ENCODE results near the gene ZNF747.

ZNF747 gene

DNA sequence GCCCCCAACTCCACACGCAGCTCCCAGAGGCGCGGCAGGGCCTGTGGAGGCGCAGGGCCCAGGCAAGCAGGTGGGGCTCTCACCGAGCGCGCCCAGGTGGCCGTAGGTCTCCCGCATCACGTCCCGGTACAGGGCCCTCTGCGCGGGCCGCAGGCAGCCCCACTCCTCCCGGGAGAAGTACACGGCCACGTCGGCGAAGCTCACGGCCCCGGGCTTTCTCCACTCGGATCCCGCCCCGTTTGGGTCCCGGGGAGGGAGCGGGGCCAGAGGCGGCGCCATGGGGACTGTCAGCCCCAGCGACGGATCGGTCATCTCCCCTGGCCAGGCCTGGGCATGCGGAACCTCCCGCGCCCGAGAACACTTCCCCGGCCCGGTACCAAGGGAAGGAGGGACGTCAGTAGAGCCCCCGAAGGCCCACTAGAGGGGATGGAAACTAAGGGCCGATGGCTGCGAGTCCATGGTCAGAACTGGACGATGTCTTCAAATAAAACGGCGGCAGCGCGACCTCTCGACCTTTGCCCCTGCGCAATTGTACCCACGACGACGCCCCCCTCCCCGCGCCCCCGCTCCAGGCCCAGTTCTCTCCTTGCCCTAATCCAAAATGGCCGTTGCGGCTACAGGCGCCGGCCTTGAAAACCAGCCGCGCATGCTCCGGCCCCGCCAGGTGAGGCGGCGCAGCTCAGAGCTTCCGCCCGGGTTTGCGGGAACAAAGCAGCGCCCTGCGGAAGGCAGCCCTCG is at the start of gene ZNF747:
TSS of gene ZNF747 (minus strand) at position 491 of the 738 bp plus-strand sequence. CDS start at position 312, 179 bp downstream.
- peak; percentile 95 for DNase-seq

DNA sequence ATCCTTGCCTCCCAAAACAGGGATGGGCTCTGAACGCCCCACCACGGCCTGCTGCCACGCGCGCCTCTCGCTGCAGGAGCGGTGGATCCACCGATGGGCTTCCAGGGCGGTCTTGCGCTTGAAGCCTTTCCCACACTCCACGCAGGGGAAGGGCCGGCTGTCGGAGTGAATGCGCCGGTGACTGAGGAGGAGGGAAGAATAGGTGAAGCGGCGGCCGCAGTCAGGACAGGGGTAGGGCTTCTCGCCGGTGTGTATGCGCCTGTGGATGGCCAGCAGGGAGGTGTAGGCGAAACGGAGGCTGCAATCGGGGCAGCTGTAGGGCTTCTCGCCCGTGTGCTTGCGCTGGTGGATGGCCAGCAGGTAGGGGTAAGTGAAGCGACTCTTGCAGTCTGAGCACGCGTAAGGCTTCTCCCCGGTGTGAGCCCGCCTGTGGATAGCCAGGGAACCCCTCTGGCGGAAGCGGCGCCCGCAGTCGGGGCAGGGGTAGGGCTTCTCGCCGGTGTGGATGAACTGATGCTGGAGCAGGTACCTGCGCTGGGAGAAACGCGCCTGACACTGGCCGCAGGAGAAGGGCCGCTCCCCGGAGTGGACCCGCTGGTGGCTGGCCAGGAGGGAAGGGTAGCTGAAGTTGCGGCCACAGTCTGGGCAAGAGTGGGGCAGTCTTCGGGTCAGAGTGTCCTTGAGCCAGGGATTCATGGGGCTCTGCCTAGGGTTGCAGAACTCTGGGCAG is 48.1 kb upstream of the ZNF747 start:
- no peak for DNase-seq

DNA sequence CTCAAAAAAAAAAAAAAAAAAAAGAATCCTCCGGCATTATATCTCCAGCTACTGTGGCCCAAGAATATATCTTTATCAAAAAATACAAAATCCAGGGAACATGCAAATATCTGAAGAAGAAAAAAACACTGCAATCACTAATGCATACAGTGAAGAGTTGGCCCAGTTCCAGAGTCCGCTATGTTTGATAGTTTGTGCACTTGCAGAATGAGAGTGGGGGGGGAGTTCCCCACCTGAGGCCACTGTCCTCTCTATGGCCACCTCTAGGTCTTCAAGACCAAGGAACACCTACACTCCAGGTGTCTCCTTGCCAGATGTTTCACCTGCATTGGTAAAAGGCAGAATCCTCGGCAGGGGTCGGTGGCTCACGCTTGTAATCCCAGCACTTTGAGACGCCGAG is 46.8 kb upstream of the ZNF747 start:
- no peak for DNase-seq

DNA sequence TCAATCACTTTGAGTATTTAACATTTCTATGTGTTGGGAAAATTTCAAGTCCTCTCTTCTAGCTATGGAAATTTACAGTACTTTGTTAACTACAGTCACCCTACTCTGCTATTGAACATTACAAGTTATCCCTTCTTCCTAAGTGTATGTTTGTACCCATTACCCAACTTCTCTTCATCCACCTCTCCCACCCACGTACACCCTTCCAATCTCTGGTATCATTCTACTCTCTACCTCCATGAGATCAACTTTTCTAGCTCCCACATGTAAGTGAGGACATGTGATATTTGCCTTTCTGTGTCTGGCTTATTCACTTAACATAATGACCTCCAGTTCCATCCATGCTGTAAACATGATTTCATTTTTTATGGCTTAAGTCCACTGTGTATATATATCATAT is 40.0 kb upstream of the ZNF747 start:
- peak; percentile 11 for DNase-seq

DNA sequence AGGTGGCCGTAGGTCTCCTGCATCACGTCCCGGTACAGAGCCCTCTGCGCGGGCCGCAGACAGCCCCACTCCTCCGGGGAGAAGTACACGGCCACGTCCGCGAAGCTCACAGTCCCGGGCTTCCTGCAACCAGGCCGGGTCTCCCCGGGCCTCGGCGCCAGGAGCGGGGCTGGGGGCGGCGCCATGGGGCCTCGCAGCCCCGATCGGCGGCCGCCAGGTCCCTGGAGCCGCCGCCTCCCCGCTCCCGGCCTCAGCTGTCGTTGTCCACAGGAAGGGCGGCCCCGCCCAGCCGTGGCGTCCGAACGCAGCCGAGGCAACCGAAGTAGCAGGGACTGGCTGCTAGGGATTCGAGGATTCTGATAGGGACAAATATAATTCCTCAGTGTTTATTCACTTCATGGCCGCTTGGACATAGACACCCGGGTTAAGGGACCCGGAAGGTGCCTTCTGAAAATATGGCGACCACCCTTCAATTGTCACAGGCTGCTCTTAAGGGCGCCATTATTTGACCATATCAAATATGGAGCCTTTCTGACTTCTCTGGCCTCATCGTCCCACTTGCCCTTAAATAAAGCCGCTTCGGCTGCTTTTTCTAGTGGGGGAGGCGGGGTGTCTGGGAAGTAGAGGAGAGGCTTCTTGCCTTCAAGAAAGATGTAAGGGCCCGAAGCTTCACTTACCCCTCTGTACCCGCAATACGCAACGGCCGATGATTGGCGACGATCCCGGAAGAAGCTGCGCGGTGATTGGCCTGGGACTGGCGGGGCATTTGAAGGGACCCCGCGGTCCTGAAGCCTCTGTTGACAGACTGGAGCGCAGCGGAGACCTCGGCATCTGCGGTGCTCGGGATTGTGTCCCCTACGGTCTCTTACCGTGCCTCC is 37.0 kb upstream of the ZNF747 start, which contains the start of gene ZNF688:
TSS of gene ZNF688 (minus strand) at position 270 of the 878 bp plus-strand sequence. CDS start at position 185, 85 bp downstream.
- peak; percentile 92 for DNase-seq

DNA sequence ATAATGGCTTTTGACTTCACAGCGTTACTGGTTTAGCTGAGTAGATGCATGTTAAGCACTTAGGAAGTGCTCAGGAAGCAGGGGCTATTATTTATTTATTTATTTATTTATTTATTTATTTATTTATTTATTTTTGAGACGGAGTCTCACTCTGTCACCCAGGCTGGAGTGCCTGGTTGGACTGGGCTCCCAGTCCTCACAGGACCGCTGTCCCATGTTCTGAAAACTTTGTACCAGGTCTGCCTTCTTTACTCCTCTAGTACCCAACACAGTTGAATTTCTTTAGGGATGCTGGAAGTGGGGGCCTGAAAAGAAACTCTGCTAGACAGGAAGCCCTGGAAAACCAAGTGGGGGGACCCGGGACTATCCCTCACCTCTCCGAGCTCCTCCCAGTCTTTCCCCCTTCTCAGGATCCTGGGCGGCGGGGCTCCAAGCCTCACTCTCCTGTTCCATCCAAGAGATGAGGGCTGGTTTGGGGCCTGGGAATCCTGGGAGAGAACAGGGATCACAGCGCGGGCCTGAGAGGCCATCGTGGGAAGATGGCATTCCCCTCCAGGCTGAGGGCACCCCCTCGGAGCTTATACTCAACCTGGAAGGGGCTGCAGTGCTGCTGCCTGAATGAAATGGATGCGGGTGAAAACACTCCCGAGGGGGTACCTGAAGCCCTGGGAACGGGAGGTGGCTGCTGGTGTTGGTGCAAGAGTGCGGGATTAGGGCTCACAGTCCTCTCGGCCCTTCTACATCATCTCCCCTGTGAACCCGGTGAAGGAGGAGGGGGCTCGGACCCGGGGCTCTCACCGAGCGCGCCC is 36.2 kb upstream of the ZNF747 start:
- peak; percentile 42 for DNase-seq

DNA sequence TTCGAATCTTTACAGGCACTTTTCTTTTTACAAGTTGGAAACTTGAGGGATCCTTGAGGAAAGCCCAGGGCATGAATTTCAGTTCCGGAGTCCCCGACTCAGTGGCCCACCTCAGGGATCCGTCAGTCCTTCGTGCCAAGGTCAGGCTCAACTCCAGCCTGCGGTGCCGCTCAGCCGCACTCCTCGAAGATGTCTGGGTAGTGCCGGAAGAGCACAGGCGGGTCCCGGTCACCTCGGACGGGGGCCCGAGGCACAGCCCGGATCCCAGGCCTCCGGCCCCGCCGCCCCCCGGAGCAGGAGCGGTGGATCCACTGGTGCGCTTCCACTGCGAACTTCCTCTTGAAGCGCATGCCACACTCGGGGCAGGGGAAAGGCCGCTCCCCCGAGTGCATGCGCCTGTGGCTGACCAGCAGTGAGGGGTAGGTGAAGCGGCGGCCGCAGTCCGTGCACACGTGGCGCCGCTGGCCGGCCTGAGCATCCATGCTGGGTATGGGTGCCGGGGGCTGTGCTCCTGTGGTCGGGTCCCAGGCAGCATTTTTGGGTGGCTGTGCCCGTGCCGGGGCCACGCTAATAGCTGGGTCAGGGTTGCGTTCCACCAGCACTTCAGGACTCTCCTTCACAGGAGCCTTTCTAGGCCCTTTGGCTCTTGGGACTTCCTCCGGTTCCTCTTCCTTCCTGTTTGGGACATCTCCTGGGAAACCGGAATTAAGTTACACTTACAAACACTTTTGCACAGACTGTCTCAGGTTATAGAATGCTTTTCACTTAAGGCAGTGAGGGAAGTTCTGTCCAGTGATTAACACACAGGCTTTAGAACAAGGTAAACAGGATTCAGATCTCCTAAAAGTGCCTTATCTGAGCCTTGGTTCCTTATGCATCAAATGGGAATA is 35.3 kb upstream of the ZNF747 start:
- DNase-seq, result no peak

DNA sequence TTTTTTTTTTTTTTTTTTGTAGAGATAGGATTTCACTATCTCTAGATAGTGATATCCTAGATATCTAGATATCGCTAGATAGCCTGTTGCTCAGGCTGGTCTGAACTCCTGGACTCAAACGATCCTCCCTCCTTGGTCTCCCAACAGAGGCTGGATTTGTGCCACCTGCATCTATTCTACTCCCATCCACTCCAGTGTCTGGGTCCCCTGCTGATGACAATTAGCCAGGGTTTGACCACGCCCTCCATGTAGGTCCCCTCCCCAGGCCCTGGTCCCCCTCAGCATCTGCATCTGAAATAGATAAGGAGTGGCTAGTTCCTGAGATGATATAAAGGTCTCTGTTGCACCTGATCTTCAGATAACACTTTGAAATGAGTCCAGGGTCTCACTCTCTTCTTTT is 34.6 kb upstream of the ZNF747 start:
- DNase-seq, result no peak

DNA sequence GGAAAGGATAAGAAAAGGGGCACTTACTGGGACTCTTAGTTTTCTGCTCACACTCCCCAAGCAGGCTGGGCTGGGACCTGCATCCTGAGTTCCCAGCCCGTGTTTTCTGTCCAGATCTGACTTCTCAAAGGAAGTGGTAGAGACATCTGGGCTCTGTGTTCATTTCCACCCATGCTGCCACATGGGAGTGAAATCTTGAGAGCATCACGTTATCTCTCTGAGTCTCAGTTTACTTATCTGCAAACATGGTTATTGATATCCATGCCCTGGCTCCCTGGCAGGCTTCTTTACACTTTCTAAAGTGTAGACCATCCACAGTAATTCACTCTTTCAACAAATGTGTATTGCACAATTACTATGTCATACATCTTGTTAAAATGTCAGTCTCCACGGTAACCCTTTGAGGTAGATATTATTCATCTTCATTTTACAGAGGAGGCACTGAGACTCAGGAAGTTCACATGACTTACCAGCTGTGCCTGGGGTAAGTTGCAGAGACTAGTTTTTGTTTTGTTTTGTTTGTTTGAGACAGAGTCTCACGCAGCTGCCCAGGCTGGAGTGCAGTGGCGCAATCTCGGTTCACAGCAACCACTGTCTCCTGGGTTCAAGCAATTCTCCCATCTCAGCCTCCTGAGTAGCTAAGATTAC is 33.5 kb upstream of the ZNF747 start:
- peak; percentile 39 for DNase-seq

DNA sequence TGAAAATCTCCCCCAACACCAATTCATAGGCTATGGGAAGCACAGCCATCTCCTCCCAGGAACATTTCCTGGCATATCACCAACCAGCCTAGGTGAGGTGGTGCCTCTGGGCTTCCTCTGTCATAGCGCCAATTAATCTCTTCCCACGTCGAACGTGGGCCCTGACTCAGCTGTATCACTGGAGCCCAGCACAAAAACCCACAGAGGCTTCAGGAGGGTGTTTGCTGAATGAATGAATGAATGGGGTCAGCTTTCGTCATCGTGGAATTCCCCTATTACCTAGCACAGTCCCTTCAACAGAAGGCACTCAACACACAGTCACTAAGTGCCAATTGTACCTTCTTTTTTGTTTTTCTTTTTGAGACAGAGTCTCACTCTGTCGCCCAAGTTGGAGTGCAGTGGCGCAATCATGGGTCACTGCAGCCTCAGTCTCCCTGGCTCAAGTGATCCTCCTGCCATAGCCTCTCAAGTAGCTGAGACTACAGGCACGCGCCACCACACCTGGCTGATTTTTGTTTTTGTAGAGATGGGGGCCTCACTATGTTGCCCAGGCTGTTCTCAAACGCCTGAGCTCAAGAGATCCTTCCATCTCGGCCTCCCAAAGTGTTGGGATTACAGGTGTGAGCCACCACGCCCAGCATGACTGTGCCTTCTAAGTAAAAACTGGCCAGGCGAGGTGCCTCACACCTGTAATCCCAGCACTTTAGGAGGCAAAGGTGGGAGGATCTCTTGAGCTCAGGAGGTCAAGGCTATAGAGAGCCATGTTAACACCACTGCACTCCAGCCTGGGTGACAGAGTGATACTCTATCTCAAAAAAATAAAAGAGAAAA is 32.7 kb upstream of the ZNF747 start:
- DNase-seq, result peak; percentile 6

DNA sequence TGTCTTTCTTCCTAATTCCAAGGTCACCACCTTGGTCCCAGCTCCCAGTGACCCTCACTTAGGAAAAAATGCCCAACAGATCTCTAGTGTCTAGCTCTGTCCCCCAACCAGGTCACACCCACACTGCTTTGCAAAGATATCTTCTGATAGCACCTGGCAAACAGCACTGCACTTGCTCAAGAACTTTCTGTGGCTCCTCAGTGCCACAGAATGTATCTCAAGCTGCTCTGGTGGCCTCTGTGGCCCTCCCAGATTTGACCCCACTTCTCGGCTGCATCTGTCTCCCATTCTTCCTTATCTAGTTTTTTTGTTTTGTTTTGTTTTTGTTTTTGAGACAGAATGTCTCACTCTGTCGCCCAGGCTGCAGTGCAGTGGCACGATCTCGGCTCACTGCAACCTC is 31.9 kb upstream of the ZNF747 start:
- no peak for DNase-seq

DNA sequence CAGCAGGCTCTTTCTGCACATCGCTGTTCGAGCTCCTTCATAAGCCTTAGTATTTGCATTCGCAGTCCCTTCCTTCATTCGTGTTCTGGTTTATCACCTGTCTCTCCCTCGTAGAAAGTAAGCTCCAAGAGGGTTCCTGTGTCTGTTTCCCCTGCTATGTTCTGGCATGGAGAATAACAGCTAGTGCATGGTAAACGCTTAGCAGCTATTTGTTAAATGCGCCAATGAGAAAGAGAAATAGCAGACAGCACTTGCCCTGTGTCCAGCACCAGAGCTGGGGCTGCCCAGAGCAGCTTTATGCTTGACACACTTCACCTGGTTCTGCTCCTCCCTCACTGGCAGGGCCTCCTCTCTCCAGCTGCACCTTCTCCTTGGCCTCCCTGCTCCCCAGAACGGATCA is 31.3 kb upstream of the ZNF747 start:
- peak; percentile 9 for DNase-seq

DNA sequence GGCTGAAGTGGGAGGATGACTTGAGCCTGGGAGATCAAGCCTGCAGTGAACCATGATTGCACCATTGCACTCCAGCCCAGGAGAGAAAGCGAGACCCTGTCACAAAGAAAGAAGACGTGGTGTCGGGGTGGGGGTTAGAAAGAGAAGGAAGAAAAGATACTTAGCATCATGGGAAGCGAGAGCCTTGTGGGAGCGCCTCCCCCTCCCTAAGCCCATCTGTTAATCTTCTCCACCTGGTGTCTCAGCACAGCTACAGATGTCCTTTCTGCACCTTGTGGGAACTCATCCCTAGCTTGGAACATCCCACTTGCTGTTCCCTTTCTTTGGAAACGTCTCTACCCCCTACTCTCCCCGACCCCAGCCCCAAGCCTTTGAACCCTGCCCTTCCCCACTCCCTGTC is 30.9 kb upstream of the ZNF747 start:
- no peak for DNase-seq

DNA sequence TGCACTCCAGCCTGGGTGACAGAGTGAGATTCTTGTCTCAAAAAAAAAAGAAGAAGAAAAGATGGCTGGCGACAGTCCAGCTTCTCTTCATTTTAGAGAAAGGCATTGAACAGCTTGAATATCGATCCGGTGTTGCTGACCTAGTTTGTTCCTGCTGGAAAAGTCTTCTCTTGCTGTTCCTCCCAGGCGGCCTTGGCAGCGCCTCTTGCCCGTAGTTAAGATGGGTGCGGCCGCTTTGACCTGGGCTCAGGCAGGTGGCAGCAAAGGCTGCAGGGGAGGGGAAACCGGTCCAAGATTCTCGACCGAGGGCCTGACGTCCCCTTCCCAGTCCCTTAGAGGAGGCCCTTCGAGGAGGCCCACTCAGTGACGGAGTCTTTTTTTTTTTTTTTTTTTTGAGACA is 27.4 kb upstream of the ZNF747 start:
- peak; percentile 43 for DNase-seq

DNA sequence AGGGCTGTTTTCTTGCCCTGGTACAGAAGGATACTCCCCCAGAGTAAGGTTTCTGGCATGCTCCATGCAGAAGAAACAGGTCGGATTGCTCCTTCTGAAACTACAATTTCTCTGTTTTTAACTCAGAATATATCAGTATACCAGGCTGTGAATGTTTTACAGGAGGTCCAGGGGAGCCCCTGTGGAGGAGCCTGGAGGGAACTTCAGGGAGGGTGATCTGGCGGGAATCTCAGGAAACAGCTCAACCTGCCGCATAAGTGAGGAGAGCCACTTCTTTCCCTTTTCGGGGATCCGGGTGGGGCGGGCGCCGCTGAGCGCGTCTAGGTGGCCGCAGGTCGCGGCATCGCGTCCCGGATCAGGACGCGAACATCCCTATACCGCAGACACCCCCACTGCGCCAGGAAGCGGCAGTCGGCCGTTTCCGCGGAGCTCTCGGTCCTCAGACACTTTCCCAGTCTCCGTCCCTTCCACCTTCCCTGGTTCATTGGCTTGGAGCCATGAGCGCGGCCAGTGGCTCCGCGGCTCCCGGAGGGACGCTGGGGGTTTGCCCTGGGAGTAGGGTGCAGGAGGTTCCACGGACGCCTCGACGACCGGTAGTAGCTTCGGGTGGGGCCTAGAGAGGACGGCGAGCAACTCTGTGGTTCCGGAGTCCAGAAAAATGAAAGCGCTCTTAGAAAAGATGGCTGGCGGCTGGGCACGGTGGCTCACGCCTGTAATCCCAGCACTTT is 26.6 kb upstream of the ZNF747 start:
- peak; percentile 64 for DNase-seq

DNA sequence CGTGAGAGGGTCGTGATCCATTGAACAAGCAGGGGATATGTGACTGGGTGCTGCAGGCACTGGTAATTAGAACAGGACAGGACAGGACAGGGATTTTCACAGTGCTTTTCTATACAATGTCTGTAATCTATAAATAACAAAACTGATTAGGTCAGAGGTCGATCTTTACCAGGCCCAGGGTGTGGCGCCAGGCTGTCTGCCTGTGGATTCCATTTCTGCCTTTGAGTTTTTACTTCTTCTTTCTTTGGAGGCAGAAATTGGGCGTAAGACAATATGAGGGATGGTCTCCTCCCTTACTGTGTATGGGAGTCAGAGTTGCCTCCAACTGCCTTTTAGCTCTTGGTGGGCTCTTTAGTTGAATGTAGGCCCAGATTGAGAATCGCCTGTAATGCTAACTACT is 25.0 kb upstream of the ZNF747 start:
- DNase-seq, result no peak

DNA sequence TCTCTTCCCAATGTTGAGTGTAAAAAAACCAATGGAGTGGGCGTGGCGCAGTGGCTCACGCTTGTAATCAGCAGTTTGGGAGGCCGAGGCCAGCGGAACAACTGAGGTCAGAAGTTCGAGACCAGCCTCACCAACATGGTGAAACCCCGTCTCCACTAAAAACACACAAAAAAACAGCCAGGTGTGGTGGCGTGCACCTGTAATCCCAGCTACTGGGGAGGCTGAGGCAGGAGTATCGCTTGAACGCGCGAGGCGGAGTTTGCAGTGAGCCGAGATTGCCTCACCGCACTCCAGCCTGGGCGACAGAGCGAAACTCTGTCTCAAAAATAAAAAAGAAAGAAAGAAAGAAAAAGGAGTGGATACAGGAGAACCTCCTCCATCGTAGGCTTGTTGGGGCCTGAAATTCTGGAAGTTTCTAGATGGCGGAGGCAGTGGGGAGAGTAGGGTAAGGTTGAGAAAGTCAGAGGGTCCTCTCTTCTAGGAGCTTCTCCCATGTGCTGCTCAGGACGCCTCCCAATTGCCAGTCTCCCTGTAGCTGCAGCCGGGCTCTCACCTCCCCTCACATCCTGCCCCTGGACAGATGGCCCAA is 24.2 kb upstream of the ZNF747 start:
- DNase-seq, result no peak

DNA sequence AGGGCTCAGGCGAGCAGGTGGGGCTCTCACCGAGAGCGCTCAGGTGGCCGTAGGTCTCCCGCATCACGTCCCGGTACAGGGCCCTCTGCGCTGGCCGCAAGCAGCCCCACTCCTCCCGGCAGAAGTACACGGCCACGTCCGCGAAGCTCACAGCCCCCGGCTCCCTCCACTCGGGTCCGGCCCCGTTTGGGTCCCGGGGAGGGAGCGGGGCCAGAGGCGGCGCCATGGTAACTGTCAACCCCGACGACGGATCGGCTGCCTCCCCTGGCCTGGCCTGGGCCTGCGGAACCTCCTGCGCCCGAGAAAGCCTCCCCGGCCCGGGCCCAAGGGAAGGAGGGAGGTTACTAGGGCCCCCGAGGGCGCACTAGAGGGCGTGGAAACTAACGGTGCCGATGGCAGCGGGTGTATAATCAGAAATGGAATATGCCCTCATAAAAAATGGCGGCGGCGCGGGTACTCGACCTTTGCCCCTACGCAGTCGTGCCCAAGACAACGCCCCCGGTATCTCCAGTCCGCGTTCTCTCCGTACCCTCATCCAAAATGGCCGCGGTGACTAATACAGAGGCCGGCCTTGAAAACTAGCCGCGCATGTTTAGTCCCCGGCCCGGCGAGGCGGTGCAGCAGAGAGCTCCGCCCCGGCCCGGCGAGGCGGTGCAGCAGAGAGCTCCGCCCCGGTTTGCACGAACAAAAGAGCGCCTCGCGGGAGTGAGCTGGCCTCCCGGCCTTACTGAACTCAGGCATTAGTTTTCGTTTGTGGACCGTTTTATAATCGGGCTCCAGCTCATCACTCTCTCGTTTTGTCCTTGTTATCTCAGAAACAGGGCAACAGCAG is 23.5 kb upstream of the ZNF747 start, which contains the start of gene ZNF764:
TSS of gene ZNF764 (minus strand) at position 418 of the 832 bp plus-strand sequence. CDS start at position 226, 192 bp downstream.
- DNase-seq, result peak; percentile 98
